Measurements from ENCODE around the gene SLC35B4. TPM values are rescaled to one million over a fixed set of nuclear protein-coding genes. Genes with fewer than 3 reads are reported as not detected.
A peak's percentile ranks its signal among the peaks of the same experiment; 100 is the strongest.

Gene SLC35B4, protein sequence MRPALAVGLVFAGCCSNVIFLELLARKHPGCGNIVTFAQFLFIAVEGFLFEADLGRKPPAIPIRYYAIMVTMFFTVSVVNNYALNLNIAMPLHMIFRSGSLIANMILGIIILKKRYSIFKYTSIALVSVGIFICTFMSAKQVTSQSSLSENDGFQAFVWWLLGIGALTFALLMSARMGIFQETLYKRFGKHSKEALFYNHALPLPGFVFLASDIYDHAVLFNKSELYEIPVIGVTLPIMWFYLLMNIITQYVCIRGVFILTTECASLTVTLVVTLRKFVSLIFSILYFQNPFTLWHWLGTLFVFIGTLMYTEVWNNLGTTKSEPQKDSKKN
- 8.0 and 14.8 TPM in 2 replicates for total RNA-seq
- total RNA-seq (2013) = 9.1 TPM
- polyA plus RNA-seq = 6.0 and 8.0 TPM in 2 replicates
- polyA minus RNA-seq = 4.2 and 11.3 TPM in 2 replicates

DNA sequence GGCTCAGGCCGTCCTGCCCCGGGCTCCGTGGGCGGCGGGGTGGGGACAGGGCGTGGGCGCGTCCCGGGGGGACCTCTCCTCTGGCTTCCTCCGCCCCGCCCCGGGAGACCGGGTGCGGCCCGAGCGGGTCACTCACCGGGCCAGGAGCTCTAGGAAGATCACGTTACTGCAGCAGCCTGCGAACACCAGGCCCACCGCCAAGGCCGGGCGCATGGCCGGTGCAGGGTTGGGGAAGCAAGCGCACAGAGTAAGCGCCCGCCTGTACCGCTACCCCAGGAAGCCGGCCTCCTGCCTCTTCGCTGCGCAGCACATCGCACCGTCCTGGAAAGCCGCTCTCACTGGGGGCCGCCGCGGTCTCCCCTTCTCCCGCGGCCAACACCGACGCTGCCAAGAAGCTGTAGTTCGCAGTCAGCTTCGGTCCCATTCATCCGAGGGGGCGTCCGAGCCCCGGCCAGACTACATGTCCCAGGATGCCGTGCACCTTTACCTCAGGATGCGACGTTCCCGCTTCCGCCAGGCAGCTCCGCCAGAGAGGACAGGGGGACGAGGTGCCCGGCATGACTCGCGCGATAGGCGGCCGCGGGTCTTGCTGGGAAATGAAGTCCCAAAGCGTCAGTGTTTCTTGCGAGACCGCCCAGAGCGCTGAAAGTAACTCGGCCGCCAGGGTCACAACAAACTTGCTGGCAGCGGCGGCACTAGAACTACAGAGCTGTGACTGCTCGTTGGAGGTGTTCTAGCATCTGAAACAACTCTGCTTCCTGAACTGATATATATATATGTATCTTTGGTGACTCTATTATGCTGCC is at the start of gene SLC35B4:
Gene SLC35B4 (minus strand): TSS at position 392 of the 806 bp plus-strand sequence. CDS start 179 bp downstream, at position 213.
- peak within 1 kb of the TSS; percentile 46 to 68 for H3K27ac ChIP-seq (ENCODE audit: low read length in 2 of 2)
- no peaks in the 10 kb centered on the region for H3K9me3 Mint-ChIP-seq (ENCODE audit: insufficient read depth)
- H3K27me3 Mint-ChIP-seq = no peaks in the 10 kb centered on the region
- H3K79me2 ChIP-seq (ENCODE audit: control insufficient read depth, insufficient read depth, low read length) = peaks cover 14% of the 10 kb centered on the region
- peaks cover 18% of the 10 kb centered on the region for H3K4me1 Mint-ChIP-seq
- peaks cover 10 to 14% of the 10 kb centered on the region in 2 donors for H3K4me1 ChIP-seq (ENCODE audit: control insufficient read depth in 2 of 2, insufficient read depth in 2 of 2, low read length in 2 of 2)
- no peaks in the 10 kb centered on the region for H4K20me1 ChIP-seq (ENCODE audit: control insufficient read depth, insufficient read depth, low read length, poor library complexity, severe bottlenecking)
- under 1% methylated on average over 66 of the region's 69 CpGs for WGBS (ENCODE audit: insufficient coverage)
- no peaks in the 10 kb centered on the region for H3K27me3 ChIP-seq (replicated peaks in 1 of 4; ENCODE audit: control extremely low read depth in 1 of 4, control insufficient read depth in 3 of 4, insufficient read depth in 4 of 4, low read length in 3 of 4)
- H3K27ac Mint-ChIP-seq = peak within 1 kb of the TSS; percentile 85
- peak; percentile 94 for DNase-seq
- H3K4me2 ChIP-seq (replicated peaks; ENCODE audit: low read depth, low read length, poor library complexity, severe bottlenecking) = peak within 1 kb of the TSS; percentile 94
- CTCF ChIA-PET = interaction anchor here (0.8 to 2.1 kb wide), 7 partner anchors 20 to 189 kb away, joined by 3 to 6 read pairs (median 4); partner anchors contain the start of gene LRGUK
- peak within 1 kb of the TSS; percentile 88 for H3K9ac ChIP-seq (ENCODE audit: low read length)
- intact Hi-C loops (cut with micrococcal nuclease) = loop anchor here (1.0 to 5.0 kb wide), 6 partner anchors 23 to 1346 kb away; partner anchors contain the start of genes AKR1B1, EXOC4, NUP205 and STMP1
- no peaks in the 10 kb centered on the region for H3K36me3 ChIP-seq (replicated peaks in 1 of 2; ENCODE audit: control extremely low read depth in 1 of 2, control insufficient read depth in 1 of 2, extremely low read depth in 1 of 2, insufficient read depth in 2 of 2, low read length in 1 of 2)
- H3K4me3 Mint-ChIP-seq = peak within 1 kb of the TSS; percentile 95
- no peak for TF ChIP-seq EZH2 (IDR thresholded peaks at IDR 0.05; ENCODE audit: borderline replicate concordance, insufficient read depth, low read depth, low read length, poor library complexity, severe bottlenecking)
- TF ChIP-seq, protein P1, sequence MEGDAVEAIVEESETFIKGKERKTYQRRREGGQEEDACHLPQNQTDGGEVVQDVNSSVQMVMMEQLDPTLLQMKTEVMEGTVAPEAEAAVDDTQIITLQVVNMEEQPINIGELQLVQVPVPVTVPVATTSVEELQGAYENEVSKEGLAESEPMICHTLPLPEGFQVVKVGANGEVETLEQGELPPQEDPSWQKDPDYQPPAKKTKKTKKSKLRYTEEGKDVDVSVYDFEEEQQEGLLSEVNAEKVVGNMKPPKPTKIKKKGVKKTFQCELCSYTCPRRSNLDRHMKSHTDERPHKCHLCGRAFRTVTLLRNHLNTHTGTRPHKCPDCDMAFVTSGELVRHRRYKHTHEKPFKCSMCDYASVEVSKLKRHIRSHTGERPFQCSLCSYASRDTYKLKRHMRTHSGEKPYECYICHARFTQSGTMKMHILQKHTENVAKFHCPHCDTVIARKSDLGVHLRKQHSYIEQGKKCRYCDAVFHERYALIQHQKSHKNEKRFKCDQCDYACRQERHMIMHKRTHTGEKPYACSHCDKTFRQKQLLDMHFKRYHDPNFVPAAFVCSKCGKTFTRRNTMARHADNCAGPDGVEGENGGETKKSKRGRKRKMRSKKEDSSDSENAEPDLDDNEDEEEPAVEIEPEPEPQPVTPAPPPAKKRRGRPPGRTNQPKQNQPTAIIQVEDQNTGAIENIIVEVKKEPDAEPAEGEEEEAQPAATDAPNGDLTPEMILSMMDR (IDR thresholded peaks at IDR 0.05) = peak; percentile 41
- H2AFZ ChIP-seq (ENCODE audit: insufficient read depth, low read depth, low read length, poor library complexity, severe bottlenecking) = peak within 1 kb of the TSS; percentile 98
- POLR2A ChIA-PET = interaction anchor here (0.5 to 1.3 kb wide), 5 partner anchors 24 to 332 kb away, joined by 3 to 8 read pairs (median 4); partner anchors contain the start of gene AKR1B1
- no peaks in the 10 kb centered on the region for H3K9me3 ChIP-seq (ENCODE audit: control extremely low read depth in 1 of 3, control insufficient read depth in 2 of 3, insufficient read depth in 1 of 3, low read length in 2 of 3)
- peak; percentile 98 for ATAC-seq (ENCODE audit: low read depth)
- H3K4me3 ChIP-seq (ENCODE audit: control extremely low read depth in 1 of 5, extremely low read depth in 1 of 5, insufficient read depth in 1 of 5, low read depth in 2 of 5, low read length in 4 of 5) = peak within 1 kb of the TSS; percentile 52 to 95 (median 84)

Measured in B cell (primary cell).